A673 (cell line): ENCODE measurements around the gene PHF24.

Experiments
- CTCF ChIP-seq: fragments of 300-800, 200-600 bp; sonication (generic); conservative IDR thresholded peaks from 2 replicates; pipeline ENCODE4 v1.5.1; 2017; ENCODE audit warnings: low read depth, mild to moderate bottlenecking, antibody characterized with exemption, low read length, moderate library complexity, mixed read lengths
- EZH2 ChIP-seq: fragments of 200-600 bp; sonication (generic); IDR thresholded peaks from 2 replicates; pipeline ENCODE4 v1.6.1; 2017; ENCODE audit warnings: borderline replicate concordance, low read depth, mild to moderate bottlenecking, mixed read lengths, antibody characterized with exemption, low read length; ENCODE audit not compliant: poor library complexity, severe bottlenecking

GRCh38 chr9:35014517-35014916, 56.4 kb downstream of the PHF24 start:
- TF ChIP-seq CTCF (no peak), EZH2 (no peak)
